ENCODE results near the gene ARHGAP31.

GRCh38 chr3:119463171-119464169, 169.3 kb downstream of the ARHGAP31 start, which contains the start of gene TMEM39A:
- TF ChIP-seq CTCF (IDR thresholded peaks at IDR 0.05) (peak in 4 of 7 experiments; percentile 34 to 46 (median 40)), POLR2A (IDR thresholded peaks at IDR 0.05) (peak; percentile 90 to 98 (median 98))
